ENCODE results near the gene LPCAT4.

Gene LPCAT4

DNA sequence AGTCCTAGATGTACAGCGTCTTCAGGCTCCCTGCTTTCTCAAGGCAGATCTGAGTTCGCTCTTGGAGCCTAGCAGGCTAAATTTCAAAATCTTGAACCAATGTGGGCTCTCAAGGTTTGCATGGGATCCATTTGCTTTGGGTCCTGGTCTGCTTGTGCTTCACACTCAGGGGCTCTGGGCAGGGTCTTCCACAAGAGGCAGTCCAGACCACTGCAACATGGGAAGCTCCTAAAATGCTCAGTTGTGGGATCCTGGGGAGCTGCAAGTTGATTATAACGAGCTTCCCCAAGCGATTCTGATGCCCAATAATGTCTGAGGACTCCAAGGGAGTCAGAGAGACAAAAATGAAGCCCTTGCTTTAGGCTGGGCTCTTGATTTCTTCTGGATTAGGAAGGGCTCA is 17.2 kb downstream of the LPCAT4 start:
- no peak for TF ChIP-seq ZNF274 (IDR thresholded peaks at IDR 0.05; ENCODE audit: low read depth, low read length)
- no peak overlapping the region for H3K4me3 ChIP-seq (ENCODE audit: low read length)

DNA sequence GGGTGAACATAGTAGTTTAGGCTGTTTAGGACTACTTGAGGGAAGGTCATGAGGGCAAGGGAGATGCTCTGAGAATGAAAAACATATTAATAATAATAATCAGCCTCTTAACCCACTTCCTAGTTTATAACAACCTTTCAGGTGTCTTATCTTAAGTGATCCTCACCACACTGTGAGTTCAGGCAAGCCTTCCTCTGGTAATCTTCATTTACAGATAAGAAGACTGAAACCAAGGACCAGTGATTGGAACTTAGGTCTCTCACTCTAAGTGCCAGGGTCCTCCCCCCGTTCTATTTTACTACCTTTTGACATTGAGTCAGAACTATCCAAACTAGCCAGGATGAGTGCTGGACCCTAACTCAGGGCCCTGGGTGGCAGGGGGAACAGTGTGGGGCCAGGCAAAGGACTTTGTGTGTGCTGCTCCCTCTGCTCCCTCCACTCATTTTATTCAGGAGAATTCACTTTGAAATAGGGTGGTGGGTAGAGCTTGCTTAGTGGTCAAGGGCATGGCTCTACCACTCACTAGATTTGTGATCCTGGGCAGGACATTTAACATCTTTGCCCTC is 18.2 kb downstream of the LPCAT4 start:
- no peak for TF ChIP-seq ZNF274 (IDR thresholded peaks at IDR 0.05; ENCODE audit: low read depth, low read length)
- no peak overlapping the region for H3K4me3 ChIP-seq (ENCODE audit: low read length)

DNA sequence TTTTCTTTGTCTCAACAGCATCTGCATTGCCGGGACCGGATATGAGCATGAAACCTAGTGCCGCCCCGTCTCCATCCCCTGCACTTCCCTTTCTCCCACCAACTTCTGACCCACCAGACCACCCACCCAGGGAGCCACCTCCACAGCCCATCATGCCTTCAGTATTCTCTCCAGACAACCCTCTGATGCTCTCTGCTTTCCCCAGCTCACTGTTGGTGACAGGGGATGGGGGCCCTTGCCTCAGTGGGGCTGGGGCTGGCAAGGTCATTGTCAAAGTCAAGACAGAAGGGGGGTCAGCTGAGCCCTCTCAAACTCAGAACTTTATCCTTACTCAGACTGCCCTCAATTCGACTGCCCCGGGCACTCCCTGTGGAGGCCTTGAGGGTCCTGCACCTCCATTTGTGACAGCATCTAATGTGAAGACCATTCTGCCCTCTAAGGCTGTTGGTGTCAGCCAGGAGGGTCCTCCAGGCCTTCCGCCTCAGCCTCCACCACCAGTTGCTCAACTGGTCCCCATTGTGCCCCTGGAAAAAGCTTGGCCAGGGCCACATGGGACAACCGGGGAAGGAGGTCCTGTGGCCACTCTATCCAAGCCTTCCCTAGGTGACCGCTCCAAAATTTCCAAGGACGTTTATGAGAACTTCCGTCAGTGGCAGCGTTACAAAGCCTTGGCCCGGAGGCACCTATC is 18.9 kb downstream of the LPCAT4 start:
- TF ChIP-seq ZNF274 (IDR thresholded peaks at IDR 0.05; ENCODE audit: low read depth, low read length) = no peak
- H3K4me3 ChIP-seq (ENCODE audit: low read length) = no peak overlapping the region

DNA sequence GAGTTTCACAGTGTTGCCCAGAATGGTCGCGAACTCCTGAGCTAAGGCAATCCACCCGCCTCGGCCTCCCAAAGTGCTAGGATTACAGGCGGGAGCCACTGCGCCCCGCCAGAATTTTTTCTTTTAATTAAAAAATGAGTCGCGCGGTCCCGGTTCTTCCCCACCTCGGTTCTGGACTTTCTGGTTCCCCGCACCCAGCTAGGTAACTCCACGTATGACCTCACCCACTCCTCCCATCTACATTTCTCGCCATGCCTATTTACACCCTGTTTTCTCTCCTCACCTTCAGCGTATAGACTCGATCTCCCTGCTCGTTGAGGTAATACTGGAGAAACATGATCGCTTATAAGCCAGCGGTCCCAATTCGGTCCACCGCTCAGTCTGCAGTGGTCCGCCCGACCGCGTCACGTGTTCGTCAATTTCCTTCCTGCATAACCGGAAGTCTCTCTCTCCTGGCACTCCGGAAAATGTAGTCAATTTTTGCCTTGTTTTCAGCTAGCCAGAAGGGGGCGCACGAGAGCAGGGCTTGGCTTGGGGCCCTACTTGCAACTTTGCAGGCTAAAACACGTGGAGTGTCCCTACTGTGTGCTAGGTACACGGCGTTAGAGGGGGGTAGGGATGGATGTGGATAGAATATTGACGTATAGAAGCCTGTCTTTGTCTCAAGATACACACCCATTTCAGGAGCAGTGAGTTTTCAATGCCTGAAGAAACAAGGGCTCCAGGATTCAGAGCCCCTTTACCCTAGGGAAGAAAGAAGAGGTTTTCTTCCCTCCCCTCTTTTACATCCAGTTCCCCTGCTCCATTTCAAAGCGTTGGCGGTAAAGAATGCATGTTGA is 24.0 kb downstream of the LPCAT4 start, which contains the start of the genes NOP10 and NUTM1:
NOP10 (minus strand) TSS at position 400 of the 839 bp plus-strand sequence; CDS start at position 337, 63 bp downstream.
NUTM1 (plus strand) TSS at position 579 of the 839 bp plus-strand sequence. CDS start 382 bp downstream, outside the sequence.
- peak within 1 kb of the TSS; percentile 85 for H3K4me3 ChIP-seq (ENCODE audit: low read length)
- no peak for TF ChIP-seq ZNF274 (IDR thresholded peaks at IDR 0.05; ENCODE audit: low read depth, low read length)

DNA sequence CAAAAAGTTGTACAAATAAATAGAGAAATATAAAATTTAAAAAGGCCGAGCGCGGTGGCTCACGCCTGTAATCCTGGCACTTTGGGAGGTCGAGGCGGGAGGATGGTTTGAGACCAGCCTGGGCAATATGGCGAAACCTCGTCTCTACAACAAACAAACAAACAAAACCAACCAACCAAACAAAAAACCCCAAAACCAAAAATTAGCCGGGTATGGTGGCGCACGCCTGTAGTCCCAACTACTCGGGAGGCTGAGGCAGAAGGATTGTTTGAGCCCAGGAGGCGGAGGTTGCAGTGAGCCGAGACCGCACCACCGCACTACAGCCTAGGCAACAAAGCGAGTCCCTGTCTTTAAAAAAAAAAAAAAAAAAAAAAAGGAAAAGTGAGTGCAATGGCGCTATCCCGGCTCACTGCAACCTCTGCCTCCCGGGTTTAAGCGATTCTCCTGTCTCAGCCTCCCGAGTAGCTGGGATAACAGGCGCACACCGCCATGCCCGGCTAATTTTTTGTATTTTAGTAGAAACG is 24.7 kb downstream of the LPCAT4 start:
- H3K4me3 ChIP-seq (ENCODE audit: low read length) = peak overlapping the region; percentile 85

DNA sequence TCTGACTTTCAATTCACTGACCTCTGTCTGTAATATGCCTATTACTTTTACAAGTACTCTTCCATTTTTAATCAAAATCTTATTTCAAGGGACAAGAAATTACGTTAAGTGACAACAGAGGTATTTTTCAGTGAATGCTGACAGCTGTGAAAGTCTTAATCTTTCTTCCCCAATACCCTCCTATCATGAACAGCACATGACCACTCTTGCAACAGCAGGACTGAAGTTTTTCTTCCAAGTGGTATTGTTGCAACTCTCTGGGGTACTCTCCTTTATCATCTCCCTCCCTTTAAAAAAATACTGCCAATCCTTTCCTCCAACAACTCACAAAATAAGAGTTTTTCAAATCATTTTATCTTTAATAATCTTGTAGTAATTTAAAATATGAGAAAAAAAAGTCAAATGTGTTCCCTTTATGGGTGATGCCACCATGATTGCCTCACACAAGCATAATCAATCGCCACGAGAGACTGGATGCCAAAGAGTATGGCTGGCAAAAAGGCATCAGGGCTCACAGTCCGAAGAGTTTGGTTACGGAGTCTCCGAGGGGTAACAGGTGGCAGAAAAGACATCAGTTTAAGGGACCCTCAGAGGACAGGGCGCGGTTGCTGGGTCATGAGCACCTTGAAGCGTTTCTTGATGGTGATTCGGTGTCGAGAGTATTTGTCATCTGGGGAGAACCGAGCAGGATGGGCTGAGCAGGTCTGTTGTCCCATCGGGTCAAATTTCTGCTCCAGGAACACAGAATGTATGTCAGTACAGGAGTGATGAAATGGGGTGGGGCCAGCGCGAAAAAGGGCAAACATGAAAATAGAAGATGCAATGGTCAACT is 25.4 kb downstream of the LPCAT4 start:
- TF ChIP-seq ZNF274 (IDR thresholded peaks at IDR 0.05; ENCODE audit: low read depth, low read length) = no peak
- H3K4me3 ChIP-seq (ENCODE audit: low read length) = peak overlapping the region; percentile 85

DNA sequence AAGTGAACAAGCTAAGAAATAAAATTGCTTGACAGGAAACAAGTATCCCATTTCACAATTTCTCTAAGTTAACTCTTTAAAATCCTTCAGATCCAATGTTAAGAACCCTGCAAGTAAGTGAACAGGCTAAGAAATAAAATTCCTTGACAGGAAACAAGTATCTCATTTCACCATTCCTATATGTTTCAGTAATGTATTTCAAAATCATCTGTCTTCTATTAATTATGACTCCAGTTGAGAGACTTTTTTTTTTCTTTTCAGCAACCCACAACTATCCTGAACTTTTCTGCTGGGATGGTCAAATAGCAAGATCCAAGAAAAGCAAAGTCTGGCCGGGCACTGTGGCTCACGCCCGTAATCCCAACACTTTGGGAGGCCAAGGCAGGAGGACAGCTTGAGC is 27.1 kb downstream of the LPCAT4 start:
- no peak for TF ChIP-seq ZNF274 (IDR thresholded peaks at IDR 0.05; ENCODE audit: low read depth, low read length)
- no peak overlapping the region for H3K4me3 ChIP-seq (ENCODE audit: low read length)

DNA sequence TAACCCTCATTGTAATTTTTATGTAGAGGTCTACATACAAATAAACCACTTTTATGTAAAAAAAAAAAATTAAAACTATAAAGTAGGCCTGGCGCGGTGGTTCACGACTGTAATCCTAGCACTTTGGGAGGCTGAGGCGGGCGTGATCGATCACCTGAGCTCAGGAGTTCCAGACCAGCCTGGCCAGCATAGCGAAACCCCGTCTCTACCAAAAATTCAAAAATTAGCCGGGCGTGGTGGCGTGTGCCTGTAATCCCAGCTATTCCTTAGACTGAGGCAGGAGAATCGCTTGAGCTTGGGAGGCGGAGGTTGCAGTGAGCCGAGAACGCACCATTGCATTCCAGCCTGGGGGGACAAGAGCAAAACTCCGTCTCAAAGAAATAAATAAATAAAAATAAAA is 28.6 kb downstream of the LPCAT4 start:
- TF ChIP-seq ZNF274 (IDR thresholded peaks at IDR 0.05; ENCODE audit: low read depth, low read length) = no peak
- H3K4me3 ChIP-seq (ENCODE audit: low read length) = peak overlapping the region; percentile 27; the same call in 1 of the 2 replicates

DNA sequence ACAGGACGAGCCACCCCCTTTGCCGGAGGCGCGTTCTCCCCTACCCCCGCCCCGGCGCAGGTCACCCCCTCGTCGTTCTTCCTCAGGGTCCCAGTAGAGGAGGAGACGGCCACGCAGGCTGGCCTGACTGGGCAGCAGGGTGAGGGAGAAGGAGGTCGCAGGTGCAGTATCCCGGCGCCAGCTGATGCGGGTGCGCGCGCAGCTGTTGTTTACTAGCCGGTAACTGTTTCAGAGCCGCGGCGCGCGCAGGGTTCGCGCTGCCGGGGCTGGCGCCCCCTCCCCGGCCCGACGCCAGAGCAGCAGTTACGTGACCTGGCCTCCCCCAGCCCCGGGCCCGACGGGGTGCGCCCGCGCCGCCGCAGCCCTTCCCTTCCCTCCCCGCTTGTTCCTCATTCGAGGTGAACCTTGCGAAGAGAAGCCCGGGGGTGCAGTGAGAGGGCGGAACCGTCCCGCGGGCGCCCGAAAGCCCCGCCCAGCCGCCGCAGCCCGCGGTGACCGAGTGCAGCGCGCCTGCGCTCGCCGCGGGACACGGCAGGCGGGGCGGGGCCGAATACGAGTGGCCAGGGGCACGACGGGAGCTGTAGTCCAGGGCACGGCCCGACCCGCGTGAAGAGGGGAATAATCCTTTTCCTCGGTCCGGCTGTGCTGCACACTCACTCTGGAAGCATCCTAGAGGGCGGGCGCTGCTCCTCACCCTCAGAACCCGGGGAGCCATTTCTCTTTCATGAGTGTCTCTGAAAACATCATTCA is 29.3 kb downstream of the LPCAT4 start, which contains the start of gene SLC12A6:
SLC12A6 (minus strand) TSS at position 225 of the 750 bp plus-strand sequence. CDS start 1,101 bp downstream, outside the sequence.
- peak within 1 kb of the TSS; percentile 59 for H3K4me3 ChIP-seq (ENCODE audit: low read length)
- TF ChIP-seq ZNF274 (IDR thresholded peaks at IDR 0.05; ENCODE audit: low read depth, low read length) = no peak

DNA sequence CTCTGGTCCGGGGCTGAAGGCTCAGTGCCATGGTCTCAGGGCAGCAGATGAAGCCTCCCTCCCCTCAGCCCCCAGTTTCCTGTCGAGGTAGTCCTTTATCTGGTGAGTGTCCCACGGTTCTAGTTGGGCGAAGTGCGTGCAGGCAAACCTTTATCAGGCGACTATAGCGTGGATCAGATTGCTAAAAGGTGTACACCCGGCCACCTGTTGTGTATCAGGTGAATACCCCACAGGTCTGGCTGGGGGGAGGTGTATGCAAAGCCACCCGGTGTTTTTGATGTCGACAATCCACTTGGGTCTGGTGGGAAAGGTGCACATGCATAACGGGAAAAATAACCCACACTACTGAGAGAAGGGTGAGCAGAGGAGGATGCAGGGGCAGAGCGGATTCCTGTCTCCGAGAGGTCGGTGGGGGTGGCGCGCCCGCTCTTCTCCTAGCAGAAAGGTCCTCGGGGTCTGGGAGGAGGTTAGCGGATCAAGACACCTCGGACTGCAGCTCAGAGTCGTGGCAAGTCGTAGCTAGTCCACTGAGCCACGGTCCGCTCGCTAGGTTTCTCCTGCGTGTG is 29.9 kb downstream of the LPCAT4 start:
- H3K4me3 ChIP-seq (ENCODE audit: low read length) = peak overlapping the region; percentile 59
- no peak for TF ChIP-seq ZNF274 (IDR thresholded peaks at IDR 0.05; ENCODE audit: low read depth, low read length)

DNA sequence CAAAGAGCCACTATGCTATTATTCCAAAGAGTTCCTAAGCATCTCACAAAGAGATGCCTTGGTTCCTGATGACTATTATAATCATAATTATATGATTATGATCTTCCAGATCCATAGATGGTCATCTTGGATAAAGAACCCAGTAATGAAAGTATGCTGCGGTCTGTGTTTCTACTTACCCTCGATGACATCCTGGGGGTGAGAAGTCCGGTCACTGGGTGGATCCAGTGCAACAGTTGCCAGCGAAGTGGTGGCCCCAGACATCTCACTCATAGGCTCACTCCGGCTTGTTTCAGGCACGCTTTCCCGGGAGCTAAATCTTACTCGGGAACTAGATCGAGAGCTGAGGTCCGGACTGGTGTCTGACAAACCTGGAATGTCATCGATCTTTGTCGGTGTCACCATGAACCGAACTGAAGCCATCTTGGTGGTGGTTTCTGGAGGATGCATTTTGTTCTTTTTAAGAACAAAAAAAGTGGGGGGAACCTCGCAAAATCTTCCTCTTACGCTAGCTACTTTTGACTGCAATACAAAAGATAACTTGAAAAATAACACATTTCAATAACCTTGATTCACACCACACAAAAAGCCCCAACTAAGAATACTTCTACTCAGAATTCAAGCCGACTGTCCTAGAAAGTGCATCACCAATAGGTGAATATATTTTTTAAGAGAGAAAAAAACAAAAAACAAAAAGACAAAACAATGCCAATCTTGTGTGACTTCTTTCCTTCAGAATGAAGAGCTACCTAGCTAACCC is 30.6 kb downstream of the LPCAT4 start:
- no peak for TF ChIP-seq ZNF274 (IDR thresholded peaks at IDR 0.05; ENCODE audit: low read depth, low read length)
- H3K4me3 ChIP-seq (ENCODE audit: low read length) = peak overlapping the region; percentile 59

All from GM08714 (cell line).